Right lobe of liver (tissue), 4 donors: ENCODE data around the gene MISP3.

Source experiments
- CTCF ChIP-seq, 4 donors: fragments of 200-600 bp in 3 of 4; fragments of 450-650 bp in 1 of 4; IDR thresholded peaks; one replicate each; pipeline versions ENCODE4 v1.5.1 to v1.8.0; 2016 to 2022; ENCODE audit warnings: antibody characterized with exemption in 4 of 4, mild to moderate bottlenecking in 2 of 4
- POLR2A ChIP-seq: fragments of 450-650 bp; IDR thresholded peaks from one replicate; pipeline ENCODE4 v1.6.1; 2017; ENCODE audit warnings: antibody characterized with exemption, mild to moderate bottlenecking
- donor health status: DM: no; HTN: no; CAD: no.
- donor health status: DM: no; HTN: no; CAD: no.
- donor health status: DM: no; HTN: yes; CAD: no.

DNA sequence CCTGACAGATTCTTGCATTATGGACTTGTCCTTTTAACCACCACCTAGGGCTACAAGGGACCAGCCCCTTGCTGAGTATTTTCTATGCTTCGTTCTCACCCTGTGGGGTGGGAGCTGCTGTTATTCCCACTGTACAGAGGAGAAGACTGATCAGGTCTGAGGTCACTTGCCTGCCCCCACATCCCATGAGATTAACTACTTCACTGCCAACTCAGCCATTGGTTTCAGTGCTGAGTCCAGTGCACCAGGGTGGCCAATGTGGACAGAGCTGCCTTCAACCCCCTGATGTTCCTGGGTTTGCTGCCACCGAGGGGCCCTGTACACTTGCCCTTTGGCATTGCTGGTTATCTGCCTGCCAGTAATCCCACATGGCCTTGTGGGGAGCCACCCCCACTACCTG is 38.1 kb downstream of the MISP3 start:
- no peak for TF ChIP-seq CTCF (IDR thresholded peaks at IDR 0.05)
- TF ChIP-seq POLR2A: no peak
